Gastroesophageal sphincter (tissue), 4 donors: Measurements from ENCODE around the gene AHRR. TPM values are rescaled to one million over a fixed set of nuclear protein-coding genes. Genes with fewer than 3 reads are reported as not detected.

Experiments
- ATAC-seq: fragments of 150-250 bp; one replicate; pipeline ENCODE4 v1.9.1; 2016; ENCODE audit warnings: mild to moderate bottlenecking, moderate library complexity
- H3K27ac ChIP-seq, 4 donors: fragments of 200-600 bp; sonication (generic) in 3 of 4; 1 replicate in 3 of 4; 2 replicates in 1 of 4; pipeline ENCODE4 v1.5.1; 2016 to 2019
- H3K27me3 ChIP-seq: fragments of 200-600 bp; sonication (generic); one replicate; pipeline ENCODE4 v1.5.1; 2019
- H3K36me3 ChIP-seq, 2 donors: fragments of 200-600 bp; sonication (generic); one replicate each; pipeline ENCODE4 v1.5.1; 2019; ENCODE audit warnings: control low read depth in 1 of 2
- H3K4me1 ChIP-seq, 3 donors: fragments of 200-600 bp; sonication (generic); 1 replicate in 2 of 3; 2 replicates in 1 of 3; pipeline ENCODE4 v1.5.1; 2016 to 2019; ENCODE audit warnings: control low read depth in 2 of 3
- H3K4me3 ChIP-seq, 2 donors: fragments of 200-600 bp; sonication (generic); one replicate each; pipeline ENCODE4 v1.5.1; 2019; ENCODE audit warnings: mild to moderate bottlenecking in 1 of 2, moderate library complexity in 1 of 2
- H3K9me3 ChIP-seq, 3 donors: fragments of 200-600 bp; sonication (generic); one replicate each; pipeline ENCODE4 v1.5.1; 2017 to 2019; ENCODE audit warnings: control low read depth in 2 of 3
- EP300 ChIP-seq: sonication (generic); formaldehyde crosslinking; IDR thresholded peaks from one replicate; pipeline ENCODE4 v1.6.1; 2017; ENCODE audit warnings: antibody characterized with exemption, mild to moderate bottlenecking
- POLR2A ChIP-seq, 2 donors: fragments of 450-650 bp; IDR thresholded peaks; one replicate each; pipeline ENCODE4 v1.6.1; 2017; ENCODE audit warnings: antibody characterized with exemption in 2 of 2, mild to moderate bottlenecking in 2 of 2, moderate library complexity in 1 of 2
- POLR2AphosphoS5 ChIP-seq: sonication (generic); formaldehyde crosslinking; IDR thresholded peaks from one replicate; pipeline ENCODE4 v1.6.1; 2017; ENCODE audit warnings: antibody characterized with exemption
- WGBS, 2 donors: methylation state at CpG; one replicate each; pipeline ENCODE4 v1.1.5; 2018; ENCODE audit warnings: low coverage in 1 of 2; 5-methylcytosine and 5-hydroxymethylcytosine counted together
- total RNA-seq, 4 donors: library from RNA; depleted of rRNA; stranded (reverse); fragments of >200 nt; gene quantifications; one replicate each; pipeline ENCODE4 v1.1.0, GENCODE V29; 2016
- TF ChIP-seq, protein P1 (sequence below), 4 experiments: fragments of 200-600 bp in 2 of 4; fragments of 450-650 bp in 2 of 4; sonication (generic) in 1 of 4; IDR thresholded peaks; one replicate each; pipeline ENCODE4 v1.5.1; 2017 to 2019; ENCODE audit warnings: antibody characterized with exemption in 4 of 4, mild to moderate bottlenecking in 2 of 4, moderate library complexity in 2 of 4

The AHRR gene
- total RNA-seq, 4 donors from 2014 or later = 0.15 to 1.7 (median 0.45) TPM

DNA sequence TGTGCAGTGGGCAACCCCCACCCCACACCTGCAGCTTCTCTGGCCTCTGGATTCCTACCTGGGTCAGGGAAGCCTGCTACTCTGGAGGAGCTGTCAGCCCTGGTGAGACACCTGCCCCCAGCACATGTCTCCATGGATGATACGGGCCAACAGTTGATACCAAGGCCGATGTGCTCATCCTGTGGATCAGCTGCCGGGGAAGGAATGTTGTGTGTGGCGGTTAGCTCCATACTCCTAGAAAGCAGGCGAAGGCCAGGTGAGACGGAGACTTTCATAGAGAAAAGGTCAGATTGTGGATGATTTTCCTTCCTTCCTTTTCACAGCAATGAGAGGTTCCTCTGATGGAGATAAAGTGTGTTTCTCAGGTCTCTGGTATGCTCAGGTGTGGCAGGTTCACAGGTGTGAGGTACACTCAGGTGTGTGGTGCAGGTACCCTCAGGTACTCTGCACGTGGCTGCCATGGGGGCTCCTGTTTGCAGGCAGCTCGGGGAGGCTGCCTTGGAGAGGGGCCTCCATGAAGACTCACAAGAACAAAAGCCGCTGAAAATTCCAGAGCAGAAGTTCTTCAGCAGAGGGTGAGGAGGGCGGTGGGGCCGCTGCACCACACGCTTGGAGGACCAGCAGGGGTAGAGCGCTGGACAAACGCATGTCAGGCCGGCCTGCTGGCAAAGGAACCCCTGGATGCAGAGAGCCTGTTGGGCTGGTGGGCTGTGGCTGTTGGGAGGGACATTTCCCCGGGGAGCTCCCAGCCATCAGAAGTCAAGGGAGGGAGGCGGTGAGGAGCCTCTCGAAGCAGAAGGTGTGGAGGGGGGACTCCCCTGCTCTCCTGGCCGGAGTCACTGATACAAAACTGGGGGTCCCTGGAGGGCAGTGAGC is 5.1 kb upstream of the AHRR start:
- Histone ChIP-seq H3K27me3 (peaks cover 33% of the 10 kb centered on the region), H3K9me3 (no peaks in the 10 kb centered on the region), H3K4me1 (peaks cover 0 to 13% (median 9%) of the 10 kb centered on the region in 3 donors), H3K27ac (no peak overlapping the region), H3K36me3 (peaks cover 0 to 62% of the 10 kb centered on the region in 2 donors), H3K4me3 (no peak overlapping the region)
- no peak for ATAC-seq
- TF ChIP-seq, protein P1, sequence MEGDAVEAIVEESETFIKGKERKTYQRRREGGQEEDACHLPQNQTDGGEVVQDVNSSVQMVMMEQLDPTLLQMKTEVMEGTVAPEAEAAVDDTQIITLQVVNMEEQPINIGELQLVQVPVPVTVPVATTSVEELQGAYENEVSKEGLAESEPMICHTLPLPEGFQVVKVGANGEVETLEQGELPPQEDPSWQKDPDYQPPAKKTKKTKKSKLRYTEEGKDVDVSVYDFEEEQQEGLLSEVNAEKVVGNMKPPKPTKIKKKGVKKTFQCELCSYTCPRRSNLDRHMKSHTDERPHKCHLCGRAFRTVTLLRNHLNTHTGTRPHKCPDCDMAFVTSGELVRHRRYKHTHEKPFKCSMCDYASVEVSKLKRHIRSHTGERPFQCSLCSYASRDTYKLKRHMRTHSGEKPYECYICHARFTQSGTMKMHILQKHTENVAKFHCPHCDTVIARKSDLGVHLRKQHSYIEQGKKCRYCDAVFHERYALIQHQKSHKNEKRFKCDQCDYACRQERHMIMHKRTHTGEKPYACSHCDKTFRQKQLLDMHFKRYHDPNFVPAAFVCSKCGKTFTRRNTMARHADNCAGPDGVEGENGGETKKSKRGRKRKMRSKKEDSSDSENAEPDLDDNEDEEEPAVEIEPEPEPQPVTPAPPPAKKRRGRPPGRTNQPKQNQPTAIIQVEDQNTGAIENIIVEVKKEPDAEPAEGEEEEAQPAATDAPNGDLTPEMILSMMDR (IDR thresholded peaks at IDR 0.05) = no peak
- TF ChIP-seq EP300 = no peak
- TF ChIP-seq POLR2A (IDR thresholded peaks at IDR 0.05) = no peak
- TF ChIP-seq POLR2AphosphoS5 = no peak
- 72 to 89% methylated on average over 8 to 11 of the region's 19 CpGs for WGBS, 2 donors

DNA sequence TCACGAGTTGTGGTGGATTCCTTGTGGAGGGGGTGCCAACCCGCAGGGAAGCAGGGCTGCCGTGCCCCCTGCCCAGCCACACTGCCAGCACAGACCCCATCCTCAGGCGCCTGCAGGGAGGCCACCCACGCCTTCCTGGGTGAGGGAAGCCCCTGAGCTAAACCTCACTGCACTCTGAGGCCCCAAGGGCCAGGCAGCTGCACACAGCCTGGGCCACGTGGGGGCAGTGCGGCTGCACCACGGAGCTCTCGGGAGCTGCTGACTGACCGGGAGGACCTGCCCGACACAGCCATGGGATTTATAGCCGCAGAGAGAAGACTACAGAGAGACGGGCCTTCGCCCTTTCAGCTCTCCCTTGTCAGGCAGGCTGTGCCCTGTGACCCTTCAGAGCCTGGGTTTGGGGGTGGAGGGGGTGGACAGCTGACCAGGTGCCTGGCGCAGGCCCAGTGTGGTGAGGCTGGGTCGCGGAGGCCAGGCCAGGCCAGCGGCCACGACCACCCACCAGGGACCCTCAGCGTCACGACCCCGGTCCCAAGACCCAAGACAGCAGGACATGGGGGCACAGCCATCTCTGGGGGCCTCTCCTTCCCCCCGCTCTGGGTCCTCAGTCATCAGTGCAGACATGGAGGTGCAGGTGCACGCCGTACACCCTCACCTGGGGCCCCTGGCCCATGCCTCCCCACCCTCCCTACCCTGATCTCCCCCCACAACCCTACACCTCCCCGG is 4.3 kb upstream of the AHRR start:
- no peaks in the 10 kb centered on the region for H3K9me3 ChIP-seq
- no peak overlapping the region for H3K27ac ChIP-seq
- H3K27me3 ChIP-seq = peaks cover 41% of the 10 kb centered on the region
- 77% methylated on average over 6 of the region's 26 CpGs; no CpG with 5 or more reads in 1 of the 2 donors for WGBS, 2 donors
- no peak for TF ChIP-seq EP300
- TF ChIP-seq, protein P1 (IDR thresholded peaks at IDR 0.05) = peak in 2 of 4 experiments; percentile 36 to 51
- peaks cover 0 to 21% (median 15%) of the 10 kb centered on the region in 3 donors for H3K4me1 ChIP-seq
- ATAC-seq = no peak
- peaks cover 0 to 54% of the 10 kb centered on the region in 2 donors for H3K36me3 ChIP-seq
- H3K4me3 ChIP-seq = no peak overlapping the region

DNA sequence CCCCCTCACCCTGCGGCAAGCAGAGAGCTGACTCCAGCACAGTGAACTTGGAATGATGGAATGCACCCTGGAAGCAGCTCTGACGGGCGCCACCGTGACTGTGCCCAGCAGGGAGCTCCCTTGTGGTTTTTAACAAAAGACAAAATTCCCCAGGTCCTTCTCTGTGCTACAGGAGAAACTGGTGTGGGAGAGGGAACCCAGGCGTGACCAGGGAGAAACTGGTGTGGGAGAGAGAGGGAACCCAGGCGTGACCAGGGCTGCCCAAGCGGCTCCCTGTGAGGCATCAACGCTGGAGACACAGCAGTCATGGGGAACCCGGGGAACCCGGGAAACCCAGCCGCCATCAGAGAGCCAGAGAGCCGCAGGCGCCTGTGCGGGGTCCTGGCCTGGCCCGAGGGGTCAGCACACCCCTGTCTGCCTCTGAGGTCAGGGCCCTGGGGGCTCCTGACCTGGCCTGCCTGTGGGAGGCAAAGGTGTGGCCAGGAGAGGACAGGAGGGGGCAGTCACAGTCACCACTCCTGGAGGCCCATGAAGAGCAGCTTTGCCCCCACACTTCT is 3.1 kb upstream of the AHRR start:
- TF ChIP-seq EP300 = no peak
- TF ChIP-seq, protein P1 (IDR thresholded peaks at IDR 0.05) = no peak
- no peak overlapping the region for H3K4me3 ChIP-seq
- H3K36me3 ChIP-seq = peaks cover 0 to 42% of the 10 kb centered on the region in 2 donors
- peaks cover 0 to 27% (median 16%) of the 10 kb centered on the region in 3 donors for H3K4me1 ChIP-seq
- WGBS, 2 donors = no CpG with 5 or more reads among the region's 15 CpGs
- H3K9me3 ChIP-seq = no peaks in the 10 kb centered on the region
- peaks cover 53% of the 10 kb centered on the region for H3K27me3 ChIP-seq
- no peak for ATAC-seq
- H3K27ac ChIP-seq = no peak overlapping the region

DNA sequence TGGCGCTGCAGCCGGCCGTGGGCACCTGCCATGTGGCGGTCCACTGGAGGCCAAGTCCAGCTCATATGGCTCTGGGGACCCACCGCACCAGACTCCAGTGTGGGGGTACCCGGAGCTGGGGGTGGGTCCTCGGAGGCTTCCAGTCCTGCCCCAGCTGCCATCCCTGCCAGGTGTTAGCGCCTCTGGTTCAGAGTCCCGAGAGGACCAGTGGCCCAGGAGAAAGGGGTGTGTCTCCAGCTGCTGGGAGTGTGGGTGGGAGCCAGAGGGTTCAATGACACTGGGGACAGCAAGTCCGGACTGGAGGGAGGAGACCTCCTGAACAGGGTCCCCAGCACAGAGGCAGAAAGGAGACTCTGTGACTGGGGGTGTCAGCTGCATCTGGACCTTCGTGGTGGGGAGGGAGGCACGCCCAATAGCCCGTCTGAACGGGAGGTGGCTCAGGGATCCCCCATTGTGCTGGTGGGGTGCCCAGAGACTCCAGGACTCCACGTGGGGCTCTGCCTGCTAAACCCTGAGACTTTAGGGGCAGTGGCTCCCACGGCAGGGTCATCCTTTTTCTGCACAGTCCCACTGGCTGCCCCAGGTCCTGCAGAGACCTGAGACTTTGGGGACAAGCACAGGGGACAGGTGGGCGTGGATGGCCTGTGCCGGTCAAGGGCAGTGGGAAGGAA is 2.4 kb upstream of the AHRR start:
- H3K27ac ChIP-seq = no peak overlapping the region
- peaks cover 0 to 27% (median 16%) of the 10 kb centered on the region in 3 donors for H3K4me1 ChIP-seq
- ATAC-seq = no peak
- H3K36me3 ChIP-seq = peaks cover 0 to 36% of the 10 kb centered on the region in 2 donors
- H3K27me3 ChIP-seq = peaks cover 59% of the 10 kb centered on the region
- WGBS, 2 donors = 45% methylated on average over 5 of the region's 18 CpGs; no CpG with 5 or more reads in 1 of the 2 donors
- no peaks in the 10 kb centered on the region for H3K9me3 ChIP-seq
- H3K4me3 ChIP-seq = no peak overlapping the region
- no peak for TF ChIP-seq POLR2AphosphoS5
- TF ChIP-seq, protein P1 (IDR thresholded peaks at IDR 0.05) = no peak
- TF ChIP-seq POLR2A (IDR thresholded peaks at IDR 0.05) = no peak
- TF ChIP-seq EP300 = no peak
